HFF-Myc (cell line): ENCODE data around the gene VPS52.
A peak's percentile ranks its signal among the peaks of the same experiment; 100 is the strongest.

Experiments
- DNase-seq: peaks from one replicate; pipeline ENCODE4 v3.0.0-alpha.2; 2011; ENCODE audit warnings: low read depth; ENCODE audit errors: extremely low read depth
- H3K4me3 ChIP-seq: replicated peaks from 2 replicates; pipeline ENCODE4 v1.5.1; 2011; ENCODE audit warnings: low read depth, mild to moderate bottlenecking, control low read depth, low read length
- TF ChIP-seq, protein P1 (sequence below): IDR thresholded peaks from 2 replicates; pipeline ENCODE4 v1.5.1; 2012; ENCODE audit warnings: mild to moderate bottlenecking, low read depth, low read length, control low read depth; ENCODE audit errors: missing control alignments

Gene VPS52

DNA sequence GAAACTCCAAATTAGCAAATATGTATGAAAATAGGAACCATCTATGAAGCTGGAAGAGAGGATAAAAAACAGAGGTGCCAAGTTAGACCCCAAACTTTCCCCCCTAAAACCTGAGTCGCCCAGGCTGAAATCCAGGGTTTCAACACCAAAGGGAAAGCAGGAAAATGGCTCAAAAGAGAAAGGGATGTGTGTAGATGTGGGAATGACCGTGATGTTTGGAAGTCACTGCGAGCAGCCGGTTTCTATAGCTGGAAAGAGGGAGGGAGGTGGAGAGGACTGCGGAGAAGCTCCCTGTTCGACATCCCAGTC, 58.9 kb downstream of the VPS52 start:
- TF ChIP-seq, protein P1, sequence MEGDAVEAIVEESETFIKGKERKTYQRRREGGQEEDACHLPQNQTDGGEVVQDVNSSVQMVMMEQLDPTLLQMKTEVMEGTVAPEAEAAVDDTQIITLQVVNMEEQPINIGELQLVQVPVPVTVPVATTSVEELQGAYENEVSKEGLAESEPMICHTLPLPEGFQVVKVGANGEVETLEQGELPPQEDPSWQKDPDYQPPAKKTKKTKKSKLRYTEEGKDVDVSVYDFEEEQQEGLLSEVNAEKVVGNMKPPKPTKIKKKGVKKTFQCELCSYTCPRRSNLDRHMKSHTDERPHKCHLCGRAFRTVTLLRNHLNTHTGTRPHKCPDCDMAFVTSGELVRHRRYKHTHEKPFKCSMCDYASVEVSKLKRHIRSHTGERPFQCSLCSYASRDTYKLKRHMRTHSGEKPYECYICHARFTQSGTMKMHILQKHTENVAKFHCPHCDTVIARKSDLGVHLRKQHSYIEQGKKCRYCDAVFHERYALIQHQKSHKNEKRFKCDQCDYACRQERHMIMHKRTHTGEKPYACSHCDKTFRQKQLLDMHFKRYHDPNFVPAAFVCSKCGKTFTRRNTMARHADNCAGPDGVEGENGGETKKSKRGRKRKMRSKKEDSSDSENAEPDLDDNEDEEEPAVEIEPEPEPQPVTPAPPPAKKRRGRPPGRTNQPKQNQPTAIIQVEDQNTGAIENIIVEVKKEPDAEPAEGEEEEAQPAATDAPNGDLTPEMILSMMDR, result no peak
- peak overlapping the region; percentile 44 for H3K4me3 ChIP-seq
- no peak for DNase-seq

DNA sequence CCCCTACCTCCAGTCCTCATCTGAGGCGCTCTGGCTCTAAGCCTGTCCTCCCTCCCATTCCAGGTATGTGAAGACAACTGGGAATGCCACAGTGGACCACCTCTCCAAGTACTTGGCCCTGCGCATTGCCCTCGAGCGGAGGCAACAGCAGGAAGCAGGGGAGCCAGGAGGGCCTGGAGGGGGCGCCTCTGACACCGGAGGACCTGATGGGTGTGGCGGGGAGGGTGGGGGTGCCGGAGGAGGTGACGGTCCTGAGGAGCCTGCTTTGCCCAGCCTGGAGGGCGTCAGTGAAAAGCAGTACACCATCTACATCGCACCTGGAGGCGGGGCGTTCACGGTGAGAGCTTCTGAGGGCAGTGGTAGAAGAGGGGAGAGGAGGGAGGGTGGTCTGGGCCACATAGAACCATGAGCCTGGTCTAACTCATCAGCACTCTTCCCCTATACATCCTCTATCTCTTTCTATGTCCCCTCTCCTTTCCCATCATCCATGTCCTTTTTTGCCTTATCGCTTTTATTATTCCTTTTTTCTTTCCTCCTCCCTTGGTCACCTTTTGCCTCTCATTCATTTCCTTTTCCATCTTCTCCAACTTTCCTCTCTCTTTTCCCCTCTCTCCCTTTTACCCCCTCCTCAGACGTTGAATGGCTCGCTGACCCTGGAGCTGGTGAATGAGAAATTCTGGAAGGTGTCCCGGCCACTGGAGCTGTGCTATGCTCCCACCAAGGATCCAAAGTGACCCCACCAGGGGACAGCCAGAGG, 59.8 kb downstream of the VPS52 start:
- no peak overlapping the region for H3K4me3 ChIP-seq
- TF ChIP-seq, protein P1, result no peak

GRCh38 chr6:33211136-33211535, 60.5 kb downstream of the VPS52 start:
- no peak for DNase-seq
- no peak overlapping the region for H3K4me3 ChIP-seq
- TF ChIP-seq, protein P1, result no peak

More for the DNA sequence above, 59.8 kb downstream of the VPS52 start:
- no peak for DNase-seq

- DNase-seq, result no peak
- no peak overlapping the region for H3K4me3 ChIP-seq
- TF ChIP-seq, protein P1, result no peak
Observed at GRCh38 chr6:33209856-33210255, 61.8 kb downstream of the VPS52 start.

DNA sequence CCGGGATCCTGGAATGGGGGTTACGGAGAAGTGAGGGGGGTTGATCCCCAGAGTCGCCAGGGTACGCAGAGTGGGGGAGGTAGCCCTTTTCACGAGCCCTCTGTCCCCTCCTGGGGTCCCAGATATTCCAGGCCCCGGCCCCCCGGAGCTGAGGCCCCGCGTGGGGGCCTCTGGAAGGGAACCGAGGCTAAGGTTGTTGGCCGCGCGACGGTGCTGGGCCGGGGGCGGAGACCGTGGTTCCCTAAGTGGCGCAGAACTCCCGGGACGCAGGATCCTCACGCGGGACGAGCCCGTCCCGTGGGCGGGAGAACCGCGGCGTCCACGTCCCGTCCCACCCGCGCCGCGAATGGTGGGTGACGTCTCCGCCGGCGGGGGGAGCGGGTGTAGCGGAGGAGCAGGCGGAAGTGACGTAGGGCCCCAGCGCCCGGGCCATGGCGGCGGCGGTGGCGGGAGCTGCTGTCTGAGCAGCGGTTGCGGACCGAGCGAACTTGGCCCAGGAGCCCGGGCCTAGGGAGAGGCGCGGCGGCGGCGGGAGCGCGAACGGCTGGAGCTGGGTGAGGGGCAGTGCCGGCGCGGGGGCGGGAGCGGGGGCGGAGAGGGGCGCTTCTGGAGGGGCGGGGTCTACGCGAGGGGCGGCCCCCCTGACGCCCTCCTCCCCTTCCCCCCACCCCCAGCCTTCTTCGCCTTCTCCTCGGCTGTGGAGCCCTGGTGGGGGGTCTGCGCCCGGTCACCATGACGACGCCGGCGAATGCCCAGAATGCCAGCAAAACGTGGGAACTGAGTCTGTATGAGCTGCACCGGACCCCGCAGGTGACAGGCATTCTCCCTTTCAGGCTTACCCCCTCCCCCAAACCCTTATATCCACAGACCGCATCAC, 63.3 kb downstream of the VPS52 start, which contains the start of gene RING1:
Gene RING1, plus strand, starts transcription at position 410 of the 877 bp plus-strand sequence. Its CDS starts 323 bp downstream, at position 733.
- H3K4me3 ChIP-seq, result peak within 1 kb of the TSS; percentile 94
- DNase-seq, result no peak
- TF ChIP-seq, protein P1, result no peak

DNA sequence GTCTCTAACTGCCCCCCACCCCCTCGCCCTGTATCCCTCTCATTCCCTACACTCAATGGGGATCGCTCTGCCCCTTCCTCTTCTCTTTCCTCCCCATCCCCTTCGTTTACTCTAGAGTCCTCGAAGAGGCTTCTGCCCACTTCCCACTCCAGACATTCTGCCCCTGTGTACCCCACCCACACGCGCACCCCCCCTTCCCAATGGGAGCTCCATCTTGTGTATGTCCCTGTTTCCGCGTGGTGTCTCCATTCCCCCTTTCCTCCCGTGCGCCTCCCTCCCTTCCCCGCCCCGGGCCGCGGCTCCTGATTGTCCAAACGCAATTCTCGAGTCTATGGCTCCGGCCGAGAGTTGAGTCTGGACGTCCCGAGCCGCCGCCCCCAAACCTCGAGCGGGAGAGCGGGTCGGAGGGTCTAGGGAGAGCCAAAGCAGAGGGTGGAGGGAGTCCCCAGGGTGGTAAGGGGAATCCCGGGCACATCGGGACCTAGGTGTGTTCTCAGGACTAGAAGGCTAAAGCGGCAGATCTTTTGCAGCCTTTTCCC, 64.1 kb downstream of the VPS52 start:
- TF ChIP-seq, protein P1, result no peak
- H3K4me3 ChIP-seq, result peak overlapping the region; percentile 94
- DNase-seq, result no peak
